Activated CD4-positive, alpha-beta memory T cell treated with anti-CD3 and anti-CD28 coated beads, Interleukin-2, amount 10 ng/mL, durations not matched to agents 7 days and 5 days (primary cell): ENCODE data around the gene WASF2. TPM values are rescaled to one million over a fixed set of nuclear protein-coding genes. Genes with fewer than 3 reads are reported as not detected.

Experiments
- CTCF ChIA-PET: fragments of 350-600 bp; sonication (Branson Sonifier 250); formaldehyde crosslinking; loops from one replicate; lab custom pipeline; 2021; ENCODE audit warnings: antibody characterized with exemption, inconsistent platforms; lab: Charles Lee
- POLR2A ChIA-PET: fragments of 350-600 bp; sonication (Branson Sonifier 250); formaldehyde crosslinking; loops from one replicate; lab custom pipeline; 2021; ENCODE audit warnings: antibody characterized with exemption; lab: Charles Lee
- DNase-seq: peaks from one replicate; pipeline ENCODE4 v3.0.0-alpha.2; 2020
- H3K27ac Mint-ChIP-seq: one replicate; pipeline ENCODE4 v1.8.0; 2021; ENCODE audit warnings: mild to moderate bottlenecking, mixed read lengths
- H3K27me3 Mint-ChIP-seq: one replicate; pipeline ENCODE4 v1.8.0; 2021; ENCODE audit warnings: mixed read lengths
- H3K36me3 Mint-ChIP-seq: one replicate; pipeline ENCODE4 v1.8.0; 2021; ENCODE audit warnings: low read depth, mixed read lengths
- H3K4me1 Mint-ChIP-seq: one replicate; pipeline ENCODE4 v1.8.0; 2021; ENCODE audit warnings: mixed read lengths
- H3K4me3 Mint-ChIP-seq: one replicate; pipeline ENCODE4 v1.8.0; 2021; ENCODE audit warnings: mild to moderate bottlenecking, mixed read lengths
- H3K9me3 Mint-ChIP-seq: one replicate; pipeline ENCODE4 v1.8.0; 2021; ENCODE audit warnings: mixed read lengths
- total RNA-seq, 2 experiments: library from RNA; stranded (reverse); gene quantifications; one replicate each; pipeline ENCODE4 v1.2.3, GENCODE V29; 2021

The WASF2 gene
- total RNA-seq, 2 experiments from 2014 or later, result 150 TPM

- H3K36me3 Mint-ChIP-seq, result no peaks in the 10 kb centered on the region
- H3K9me3 Mint-ChIP-seq, result no peaks in the 10 kb centered on the region
- H3K27ac Mint-ChIP-seq, result no peak overlapping the region
- H3K4me3 Mint-ChIP-seq, result no peak overlapping the region
- H3K4me1 Mint-ChIP-seq, result peaks cover 20% of the 10 kb centered on the region
- no peak for DNase-seq
- ChIA-PET POLR2A (interaction anchor here (1.1 kb wide), 1 partner anchor 9 kb away, joined by 3 read pairs; no protein-coding TSS in a partner anchor), CTCF (interaction anchor here (0.7 to 1.7 kb wide), 4 partner anchors 16 to 217 kb away, joined by 3 to 6 read pairs (median 3); partner anchors contain the start of gene SLC9A1)
- H3K27me3 Mint-ChIP-seq, result peaks cover 3% of the 10 kb centered on the region
Measured at GRCh38 chr1:27372022-27372807, 117.8 kb downstream of the WASF2 start.

GRCh38 chr1:27368869-27369582 lies 120.9 kb downstream of the WASF2 start:
- DNase-seq, result no peak
- Mint-ChIP-seq H3K4me3 (no peak overlapping the region), H3K9me3 (no peaks in the 10 kb centered on the region), H3K27me3 (no peaks in the 10 kb centered on the region), H3K27ac (no peak overlapping the region), H3K4me1 (peaks cover 37% of the 10 kb centered on the region), H3K36me3 (no peaks in the 10 kb centered on the region)
- POLR2A ChIA-PET, result interaction anchor here (0.6 kb wide), 1 partner anchor 1250 kb away, joined by 3 read pairs; no protein-coding TSS in a partner anchor
- CTCF ChIA-PET, result interaction anchor here (0.6 to 1.7 kb wide), 3 partner anchors 13 to 214 kb away, joined by 3 to 6 read pairs (median 3); partner anchors contain the start of gene SLC9A1

- DNase-seq, result no peak
- Mint-ChIP-seq H3K27me3 (no peaks in the 10 kb centered on the region), H3K36me3 (no peaks in the 10 kb centered on the region), H3K4me3 (peak overlapping the region; percentile 48), H3K9me3 (no peaks in the 10 kb centered on the region), H3K27ac (peak overlapping the region; percentile 26), H3K4me1 (peaks cover 37% of the 10 kb centered on the region)
- CTCF ChIA-PET, result interaction anchor here (0.8 to 2.8 kb wide), 10 partner anchors 10 to 49 kb away, joined by 3 to 36 read pairs (median 6); partner anchors contain the start of gene SYTL1
- POLR2A ChIA-PET, result interaction anchor here (1.2 to 3.2 kb wide), 5 partner anchors 10 to 25 kb away, joined by 3 to 32 read pairs (median 10); partner anchors contain the start of gene SYTL1
Measured at GRCh38 chr1:27367160-27367650, 122.8 kb downstream of the WASF2 start.

- Mint-ChIP-seq H3K36me3 (no peaks in the 10 kb centered on the region), H3K4me1 (peaks cover 37% of the 10 kb centered on the region)
Measured at GRCh38 chr1:27366411-27367159, 123.4 kb downstream of the WASF2 start, which contains the start of gene MAP3K6. Gene MAP3K6, minus strand, starts transcription at chr1:27366961. Its CDS starts 364 bp downstream, at chr1:27366597.

GRCh38 chr1:27366113-27366410 lies 123.9 kb downstream of the WASF2 start:
- H3K4me3 Mint-ChIP-seq, result peak overlapping the region; percentile 83
- POLR2A ChIA-PET, result interaction anchor here (0.6 to 3.2 kb wide), 15 partner anchors 9 to 287 kb away, joined by 3 to 32 read pairs (median 4); partner anchors contain the start of genes CD164L2 and SYTL1
- peaks cover 39% of the 10 kb centered on the region for H3K4me1 Mint-ChIP-seq
- H3K27me3 Mint-ChIP-seq, result no peaks in the 10 kb centered on the region
- H3K27ac Mint-ChIP-seq, result peak overlapping the region; percentile 83
- H3K36me3 Mint-ChIP-seq, result no peaks in the 10 kb centered on the region
- CTCF ChIA-PET, result interaction anchor here (0.8 to 2.8 kb wide), 19 partner anchors 9 to 369 kb away, joined by 3 to 36 read pairs (median 5); partner anchors contain the start of genes GPR3, SLC9A1 and SYTL1
- DNase-seq, result peak; percentile 82
- H3K9me3 Mint-ChIP-seq, result no peaks in the 10 kb centered on the region

More at GRCh38 chr1:27366411-27367159, 123.4 kb downstream of the WASF2 start, which contains the start of gene MAP3K6:
- POLR2A ChIA-PET, result interaction anchor here (0.6 to 3.2 kb wide), 10 partner anchors 9 to 287 kb away, joined by 3 to 32 read pairs (median 6); partner anchors contain the start of gene SYTL1
- Mint-ChIP-seq H3K27me3 (no peaks in the 10 kb centered on the region), H3K4me3 (peak within 1 kb of the TSS; percentile 83), H3K27ac (peak within 1 kb of the TSS; percentile 83), H3K9me3 (no peaks in the 10 kb centered on the region)
- CTCF ChIA-PET, result interaction anchor here (0.8 to 2.8 kb wide), 17 partner anchors 9 to 370 kb away, joined by 3 to 36 read pairs (median 5); partner anchors contain the start of genes GPR3, SLC9A1 and SYTL1
- peak; percentile 58 for DNase-seq

- H3K4me1 Mint-ChIP-seq, result peaks cover 39% of the 10 kb centered on the region
- no peaks in the 10 kb centered on the region for H3K27me3 Mint-ChIP-seq
- no peaks in the 10 kb centered on the region for H3K36me3 Mint-ChIP-seq
- H3K4me3 Mint-ChIP-seq, result peak overlapping the region; percentile 83
- peak; percentile 86 for DNase-seq
- POLR2A ChIA-PET, result interaction anchor here (0.6 to 3.2 kb wide), 16 partner anchors 8 to 286 kb away, joined by 3 to 32 read pairs (median 4); partner anchors contain the start of genes CD164L2 and SYTL1
- no peaks in the 10 kb centered on the region for H3K9me3 Mint-ChIP-seq
- H3K27ac Mint-ChIP-seq, result peak overlapping the region; percentile 83
- CTCF ChIA-PET, result interaction anchor here (0.6 to 2.8 kb wide), 21 partner anchors 8 to 369 kb away, joined by 3 to 36 read pairs (median 4); partner anchors contain the start of genes GPR3, SLC9A1 and SYTL1
Measured at GRCh38 chr1:27365372-27366112, 124.4 kb downstream of the WASF2 start.

- peak overlapping the region; percentile 83 for H3K4me3 Mint-ChIP-seq
- peaks cover 3% of the 10 kb centered on the region for H3K27me3 Mint-ChIP-seq
- peak overlapping the region; percentile 48 for H3K27ac Mint-ChIP-seq
- H3K9me3 Mint-ChIP-seq, result no peaks in the 10 kb centered on the region
- ChIA-PET CTCF (interaction anchor here (0.6 to 2.8 kb wide), 16 partner anchors 8 to 305 kb away, joined by 3 to 36 read pairs (median 6); partner anchors contain the start of genes GPR3 and SYTL1), POLR2A (interaction anchor here (1.0 to 3.2 kb wide), 10 partner anchors 8 to 64 kb away, joined by 3 to 32 read pairs (median 4); partner anchors contain the start of genes CD164L2 and SYTL1)
- no peak for DNase-seq
- peaks cover 41% of the 10 kb centered on the region for H3K4me1 Mint-ChIP-seq
- H3K36me3 Mint-ChIP-seq, result no peaks in the 10 kb centered on the region
Measured at GRCh38 chr1:27364696-27365371, 125.1 kb downstream of the WASF2 start.

GRCh38 chr1:27363766-27364695 lies 125.9 kb downstream of the WASF2 start:
- Mint-ChIP-seq H3K27ac (no peak overlapping the region), H3K27me3 (peaks cover 4% of the 10 kb centered on the region), H3K4me1 (peaks cover 41% of the 10 kb centered on the region), H3K9me3 (no peaks in the 10 kb centered on the region), H3K36me3 (no peaks in the 10 kb centered on the region), H3K4me3 (no peak overlapping the region)
- POLR2A ChIA-PET, result interaction anchor here (1.3 to 2.8 kb wide), 2 partner anchors 7 to 41 kb away, joined by 4 to 32 read pairs; no protein-coding TSS in a partner anchor
- DNase-seq, result no peak
- CTCF ChIA-PET, result interaction anchor here (1.2 to 2.8 kb wide), 2 partner anchors 32 to 68 kb away, joined by 6 to 21 read pairs; no protein-coding TSS in a partner anchor

GRCh38 chr1:27361553-27361952 lies 128.4 kb downstream of the WASF2 start:
- Mint-ChIP-seq H3K9me3 (no peaks in the 10 kb centered on the region), H3K36me3 (no peaks in the 10 kb centered on the region), H3K27ac (no peak overlapping the region), H3K4me1 (peaks cover 47% of the 10 kb centered on the region), H3K4me3 (no peak overlapping the region), H3K27me3 (peaks cover 8% of the 10 kb centered on the region)
- no peak for DNase-seq
- ChIA-PET POLR2A (interaction anchor here (0.7 to 1.2 kb wide), 3 partner anchors 9 to 29 kb away, joined by 3 read pairs; no protein-coding TSS in a partner anchor), CTCF (interaction anchor here (0.9 to 1.1 kb wide), 2 partner anchors 26 to 301 kb away, joined by 3 read pairs; no protein-coding TSS in a partner anchor)
